Stimulated activated CD4-positive, alpha-beta T cell treated with anti-CD3 and anti-CD28 coated beads, Interleukin-12 subunit alpha, Interleukin-12 subunit beta, amount 100 ng/mL, for 4 hours (primary cell): ENCODE data around the gene ZBTB21.

Source experiments
- DNase-seq: peaks from one replicate; pipeline ENCODE4 v3.0.0-alpha.2; 2020

Gene ZBTB21

GRCh38 chr21:41985662-41986416 lies 24.3 kb downstream of the ZBTB21 start:
- no peak for DNase-seq

- DNase-seq: no peak
Observed at GRCh38 chr21:41983229-41983628, 26.9 kb downstream of the ZBTB21 start.

- DNase-seq: no peak
Observed at GRCh38 chr21:41980561-41980960, 29.6 kb downstream of the ZBTB21 start.

GRCh38 chr21:41979751-41980369 lies 30.3 kb downstream of the ZBTB21 start:
- no peak for DNase-seq

- no peak for DNase-seq
Observed at GRCh38 chr21:41979335-41979734, 30.8 kb downstream of the ZBTB21 start.

- no peak for DNase-seq
Observed at GRCh38 chr21:41977034-41977950, 32.9 kb downstream of the ZBTB21 start.

DNA sequence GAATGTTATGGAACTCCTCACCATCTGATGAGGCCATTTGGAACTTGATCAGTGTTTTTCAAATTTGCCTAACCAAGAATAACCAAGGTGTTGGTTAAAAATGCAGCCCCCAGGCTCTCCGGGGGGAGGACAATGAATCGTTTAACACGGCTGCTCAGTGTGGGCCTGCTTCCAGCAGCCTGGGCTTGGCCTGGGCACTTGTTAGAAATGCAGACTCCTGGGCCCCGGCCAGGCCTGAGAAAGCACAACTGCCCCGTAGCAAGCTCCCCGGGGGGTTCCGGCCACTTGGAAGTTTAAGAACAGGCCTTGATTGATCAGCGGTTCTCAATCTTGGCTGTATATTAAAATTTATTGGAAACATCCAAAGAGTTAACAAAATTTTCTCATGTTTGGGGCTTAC lies 33.5 kb downstream of the ZBTB21 start:
- no peak for DNase-seq

DNA sequence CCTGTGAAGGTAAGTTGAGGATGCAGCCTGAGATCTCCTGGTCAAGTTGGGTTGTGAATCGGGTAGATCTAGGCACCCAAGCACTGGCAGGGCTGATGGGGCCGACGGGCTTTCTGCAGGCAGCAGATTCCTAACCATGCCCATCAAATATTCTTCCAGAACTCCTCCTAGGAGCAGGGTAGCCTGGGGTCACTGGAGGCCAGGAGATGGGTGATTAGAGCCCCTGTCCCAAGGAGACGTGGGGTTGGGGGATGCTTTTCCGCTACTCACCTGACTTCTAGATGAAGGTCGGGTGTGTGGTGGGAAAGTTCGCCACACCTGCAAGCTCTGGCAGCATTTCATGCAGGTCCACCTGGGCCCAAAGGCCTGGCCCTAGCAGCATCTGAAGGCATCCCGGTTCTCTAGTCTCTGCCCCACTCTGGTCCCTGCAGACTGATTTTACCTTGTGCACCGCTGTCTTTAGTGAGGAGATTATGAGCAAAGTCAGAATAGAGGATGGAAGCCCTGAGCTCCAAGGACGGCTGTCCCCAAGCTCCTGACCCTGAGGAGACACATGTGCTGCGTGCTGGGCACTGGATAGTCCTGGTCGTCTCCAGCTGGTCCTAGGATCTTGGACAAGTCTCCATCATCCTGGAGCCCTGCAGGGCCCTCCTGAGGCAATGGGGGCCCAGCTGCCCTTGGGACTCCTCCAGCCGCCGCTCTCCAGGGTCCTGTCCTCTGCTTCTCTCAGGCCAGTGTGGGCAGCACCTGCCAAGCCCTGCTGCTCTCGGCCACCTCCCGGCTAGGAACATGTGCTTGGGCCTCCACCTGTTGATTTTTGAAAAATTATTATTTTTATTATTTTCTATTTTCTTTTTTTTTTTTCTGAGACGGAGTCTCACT lies 34.5 kb downstream of the ZBTB21 start:
- no peak for DNase-seq

DNA sequence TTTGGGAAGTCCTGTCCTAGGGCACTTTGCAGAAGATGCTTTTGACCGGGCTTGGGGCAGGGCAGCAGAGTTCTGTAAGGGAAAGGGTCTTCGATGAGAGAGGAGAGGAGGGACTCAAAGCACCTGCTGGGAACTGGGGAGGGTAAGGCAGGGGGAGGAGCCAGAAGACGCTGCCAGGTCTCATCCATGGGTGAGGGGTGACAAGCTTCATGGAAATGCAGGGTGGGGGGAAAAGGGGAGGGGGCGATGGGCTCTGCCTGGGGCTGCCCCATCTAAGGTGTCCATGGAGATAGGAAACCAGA lies 35.5 kb downstream of the ZBTB21 start:
- no peak for DNase-seq

GRCh38 chr21:41973861-41974751 lies 36.1 kb downstream of the ZBTB21 start:
- no peak for DNase-seq

GRCh38 chr21:41973427-41973831 lies 36.7 kb downstream of the ZBTB21 start:
- no peak for DNase-seq

GRCh38 chr21:41972511-41973205 lies 37.5 kb downstream of the ZBTB21 start:
- DNase-seq: no peak

DNA sequence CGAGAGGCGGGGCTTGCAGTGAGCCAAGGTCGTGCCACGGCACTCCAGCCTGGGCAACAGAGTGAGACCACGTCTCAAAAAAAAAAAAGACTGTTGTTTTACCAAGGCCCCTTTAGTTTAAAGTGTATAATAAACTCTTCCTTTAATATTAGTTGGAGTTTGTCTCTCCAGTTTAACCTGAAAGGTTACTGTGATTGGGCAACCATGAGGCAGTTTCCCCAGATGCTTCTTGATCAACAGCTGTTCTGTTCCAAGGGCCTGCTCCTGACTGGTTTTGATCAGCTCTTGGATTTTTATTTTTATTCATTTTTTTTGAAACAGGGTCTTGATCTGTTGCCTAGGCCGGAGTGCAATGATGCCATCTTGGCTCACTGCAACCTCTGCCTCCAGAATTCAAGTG lies 38.3 kb downstream of the ZBTB21 start:
- DNase-seq: no peak

- no peak for DNase-seq
Observed at GRCh38 chr21:41970751-41971653, 39.2 kb downstream of the ZBTB21 start.

DNA sequence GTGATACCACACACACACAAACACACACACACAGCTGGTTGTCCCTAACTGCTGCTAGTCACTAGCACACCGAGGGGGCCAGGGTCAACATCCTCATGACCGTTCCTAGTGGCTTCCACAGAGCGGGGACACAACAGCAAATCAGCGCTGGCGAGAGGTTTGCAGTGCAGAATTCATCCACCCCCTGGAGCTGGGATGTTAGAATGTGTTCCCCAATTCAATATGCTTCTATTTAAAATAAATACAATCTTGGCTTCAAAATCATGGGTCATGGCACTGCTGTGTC lies 40.1 kb downstream of the ZBTB21 start:
- no peak for DNase-seq

DNA sequence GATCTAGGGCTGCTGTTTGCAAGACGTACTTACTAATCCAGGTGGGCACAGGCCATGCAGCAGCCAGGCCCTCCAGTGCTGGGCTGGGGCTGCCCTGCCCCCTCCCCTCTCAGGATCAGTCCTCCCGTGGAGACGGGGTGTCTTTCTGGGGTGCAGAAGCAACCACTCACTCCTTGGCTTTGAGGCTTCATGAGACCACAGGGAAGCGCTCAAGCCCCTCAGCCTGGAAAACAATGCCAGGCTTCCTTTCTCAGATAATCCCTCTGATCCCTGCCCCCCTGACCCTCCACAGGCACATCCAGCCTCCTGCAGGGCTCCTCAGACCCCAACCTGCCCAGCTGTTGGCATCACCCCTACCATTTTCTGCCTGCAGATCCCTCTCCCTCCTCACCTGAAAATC lies 42.5 kb downstream of the ZBTB21 start:
- no peak for DNase-seq

DNA sequence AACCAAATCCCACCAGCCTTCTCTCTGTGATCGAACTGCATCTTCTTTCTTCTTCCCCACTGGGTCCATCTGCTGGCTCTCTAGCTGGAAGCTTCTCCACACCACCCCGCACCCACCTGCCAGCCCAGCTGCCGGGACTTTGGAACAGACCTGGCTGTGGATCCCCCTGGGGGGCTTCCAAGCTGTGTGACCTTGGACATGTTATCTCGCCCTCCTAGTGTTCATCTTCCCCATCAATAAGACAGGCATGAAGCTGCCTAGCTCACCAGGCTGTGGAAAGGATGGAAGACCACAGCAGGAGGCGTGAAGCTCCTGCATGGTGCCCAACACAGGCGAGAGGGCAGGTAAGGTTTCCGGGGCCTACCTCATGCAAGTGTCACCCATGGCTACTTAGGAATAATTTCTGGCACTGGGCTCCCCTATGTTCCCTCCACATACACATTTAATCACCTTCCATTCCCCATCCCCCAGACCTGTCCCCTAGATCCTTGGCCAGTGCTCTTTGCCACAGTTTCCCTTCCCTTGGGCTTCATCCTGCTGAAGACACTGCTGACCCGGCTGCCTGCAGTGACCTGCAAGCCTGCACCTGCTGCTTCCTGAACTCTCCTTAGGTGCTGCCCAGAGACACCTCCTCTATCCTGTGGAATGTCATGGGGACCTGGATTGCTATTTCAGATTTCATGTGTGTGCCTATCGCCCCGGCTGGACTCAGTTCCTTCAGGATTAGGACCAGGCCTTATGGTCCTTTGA lies 43.1 kb downstream of the ZBTB21 start:
- DNase-seq: no peak

GRCh38 chr21:41966041-41966833 lies 43.9 kb downstream of the ZBTB21 start:
- DNase-seq: no peak
